ENCODE measurements around the gene GPC5.

GPC5 gene

DNA sequence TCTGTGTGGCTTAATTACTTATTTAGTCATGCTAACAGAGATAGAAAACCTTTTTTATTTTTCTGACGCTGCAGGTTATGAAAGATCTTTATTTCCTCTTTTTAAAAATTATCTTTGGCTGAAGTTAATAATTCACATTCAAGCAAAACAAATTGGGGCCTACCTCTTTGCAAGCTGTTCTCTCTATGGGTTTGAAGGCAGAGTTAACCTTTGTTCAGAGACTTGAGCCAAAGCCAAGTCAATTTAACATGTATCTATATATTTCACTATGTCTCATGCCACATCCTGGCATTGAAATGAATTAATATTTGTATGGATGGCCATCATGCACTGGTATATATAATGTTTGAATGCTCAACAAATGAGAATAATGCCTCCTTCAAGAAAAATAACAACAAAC, 1150.9 kb downstream of the GPC5 start:
- no peaks in the 10 kb centered on the region for H3K4me1 ChIP-seq (ENCODE audit: control insufficient read depth, insufficient read depth, low read length)
- H3K36me3 ChIP-seq (ENCODE audit: control insufficient read depth in 2 of 2, insufficient read depth in 1 of 2, low read length in 2 of 2): no peaks in the 10 kb centered on the region
- H3K4me3 ChIP-seq (ENCODE audit: low read depth, low read length): no peak overlapping the region
- CTCF ChIA-PET: no interaction called here
- H3K9me3 ChIP-seq (ENCODE audit: control insufficient read depth, insufficient read depth, low read depth, low read length): no peaks in the 10 kb centered on the region
- H3K27ac ChIP-seq (ENCODE audit: extremely low read depth, low read depth, low read length): no peak overlapping the region
- POLR2A ChIA-PET: no interaction called here
- no peak for TF ChIP-seq PATZ1 (tag by site-specific recombination; IDR thresholded peaks at IDR 0.05)
- TF ChIP-seq, protein P1, sequence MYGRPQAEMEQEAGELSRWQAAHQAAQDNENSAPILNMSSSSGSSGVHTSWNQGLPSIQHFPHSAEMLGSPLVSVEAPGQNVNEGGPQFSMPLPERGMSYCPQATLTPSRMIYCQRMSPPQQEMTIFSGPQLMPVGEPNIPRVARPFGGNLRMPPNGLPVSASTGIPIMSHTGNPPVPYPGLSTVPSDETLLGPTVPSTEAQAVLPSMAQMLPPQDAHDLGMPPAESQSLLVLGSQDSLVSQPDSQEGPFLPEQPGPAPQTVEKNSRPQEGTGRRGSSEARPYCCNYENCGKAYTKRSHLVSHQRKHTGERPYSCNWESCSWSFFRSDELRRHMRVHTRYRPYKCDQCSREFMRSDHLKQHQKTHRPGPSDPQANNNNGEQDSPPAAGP (tag by site-specific recombination; IDR thresholded peaks at IDR 0.05): no peak
- no peak for TF ChIP-seq ZNF169 (tag by site-specific recombination; IDR thresholded peaks at IDR 0.05)
- no peak for TF ChIP-seq ZNF214 (tag by site-specific recombination; IDR thresholded peaks at IDR 0.05; ENCODE audit: borderline replicate concordance)
- TF ChIP-seq ZNF2 (tag by site-specific recombination; IDR thresholded peaks at IDR 0.05): no peak
- no peak for TF ChIP-seq ZBTB17 (tag by site-specific recombination; IDR thresholded peaks at IDR 0.05)
- TF ChIP-seq CTCF (tag by site-specific recombination; IDR thresholded peaks at IDR 0.05): no peak
- no peak for TF ChIP-seq SALL2 (tag by site-specific recombination; IDR thresholded peaks at IDR 0.05; ENCODE audit: borderline replicate concordance)

DNA sequence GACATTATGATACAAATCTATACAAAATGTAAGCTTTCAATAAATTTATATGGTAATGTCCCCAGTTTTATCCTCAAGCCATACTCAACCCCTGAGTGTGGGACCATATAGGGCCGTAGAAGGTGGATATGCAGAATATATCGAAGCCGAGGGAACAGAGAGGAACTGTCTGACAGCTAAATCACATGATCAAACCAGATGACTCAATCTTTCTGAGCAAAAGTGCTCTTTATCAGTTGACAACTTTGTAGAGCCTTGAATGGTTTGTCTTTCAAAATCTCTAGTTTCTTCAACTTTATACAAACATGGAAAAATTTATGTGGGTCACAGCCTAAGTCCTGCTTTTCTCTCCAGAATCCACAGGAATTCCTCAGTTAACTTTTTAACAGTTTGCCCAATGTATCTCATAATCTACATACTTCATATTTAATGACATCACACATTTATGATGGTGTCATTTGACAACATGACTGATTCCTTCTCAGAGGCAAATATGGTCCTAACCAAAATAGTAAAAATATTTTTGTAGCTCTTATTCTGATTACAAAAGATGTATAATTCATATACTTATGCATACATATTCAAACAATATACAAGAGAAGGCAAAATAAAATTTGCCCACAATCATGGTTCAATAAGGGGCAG, 1155.2 kb downstream of the GPC5 start:
- no peaks in the 10 kb centered on the region for H3K9me3 ChIP-seq (ENCODE audit: control insufficient read depth, insufficient read depth, low read depth, low read length)
- H3K27ac ChIP-seq (ENCODE audit: extremely low read depth, low read depth, low read length): no peak overlapping the region
- POLR2A ChIA-PET: no interaction called here
- no peaks in the 10 kb centered on the region for H3K36me3 ChIP-seq (ENCODE audit: control insufficient read depth in 2 of 2, insufficient read depth in 1 of 2, low read length in 2 of 2)
- no peak overlapping the region for H3K4me3 ChIP-seq (ENCODE audit: low read depth, low read length)
- no peaks in the 10 kb centered on the region for H3K4me1 ChIP-seq (ENCODE audit: control insufficient read depth, insufficient read depth, low read length)
- CTCF ChIA-PET: no interaction called here
- no peak for TF ChIP-seq ZNF157 (tag by site-specific recombination; IDR thresholded peaks at IDR 0.05)
- TF ChIP-seq ZNF280C (tag by site-specific recombination; IDR thresholded peaks at IDR 0.05): no peak
- TF ChIP-seq YY2 (tag by site-specific recombination; IDR thresholded peaks at IDR 0.05): no peak
- TF ChIP-seq, protein P2, sequence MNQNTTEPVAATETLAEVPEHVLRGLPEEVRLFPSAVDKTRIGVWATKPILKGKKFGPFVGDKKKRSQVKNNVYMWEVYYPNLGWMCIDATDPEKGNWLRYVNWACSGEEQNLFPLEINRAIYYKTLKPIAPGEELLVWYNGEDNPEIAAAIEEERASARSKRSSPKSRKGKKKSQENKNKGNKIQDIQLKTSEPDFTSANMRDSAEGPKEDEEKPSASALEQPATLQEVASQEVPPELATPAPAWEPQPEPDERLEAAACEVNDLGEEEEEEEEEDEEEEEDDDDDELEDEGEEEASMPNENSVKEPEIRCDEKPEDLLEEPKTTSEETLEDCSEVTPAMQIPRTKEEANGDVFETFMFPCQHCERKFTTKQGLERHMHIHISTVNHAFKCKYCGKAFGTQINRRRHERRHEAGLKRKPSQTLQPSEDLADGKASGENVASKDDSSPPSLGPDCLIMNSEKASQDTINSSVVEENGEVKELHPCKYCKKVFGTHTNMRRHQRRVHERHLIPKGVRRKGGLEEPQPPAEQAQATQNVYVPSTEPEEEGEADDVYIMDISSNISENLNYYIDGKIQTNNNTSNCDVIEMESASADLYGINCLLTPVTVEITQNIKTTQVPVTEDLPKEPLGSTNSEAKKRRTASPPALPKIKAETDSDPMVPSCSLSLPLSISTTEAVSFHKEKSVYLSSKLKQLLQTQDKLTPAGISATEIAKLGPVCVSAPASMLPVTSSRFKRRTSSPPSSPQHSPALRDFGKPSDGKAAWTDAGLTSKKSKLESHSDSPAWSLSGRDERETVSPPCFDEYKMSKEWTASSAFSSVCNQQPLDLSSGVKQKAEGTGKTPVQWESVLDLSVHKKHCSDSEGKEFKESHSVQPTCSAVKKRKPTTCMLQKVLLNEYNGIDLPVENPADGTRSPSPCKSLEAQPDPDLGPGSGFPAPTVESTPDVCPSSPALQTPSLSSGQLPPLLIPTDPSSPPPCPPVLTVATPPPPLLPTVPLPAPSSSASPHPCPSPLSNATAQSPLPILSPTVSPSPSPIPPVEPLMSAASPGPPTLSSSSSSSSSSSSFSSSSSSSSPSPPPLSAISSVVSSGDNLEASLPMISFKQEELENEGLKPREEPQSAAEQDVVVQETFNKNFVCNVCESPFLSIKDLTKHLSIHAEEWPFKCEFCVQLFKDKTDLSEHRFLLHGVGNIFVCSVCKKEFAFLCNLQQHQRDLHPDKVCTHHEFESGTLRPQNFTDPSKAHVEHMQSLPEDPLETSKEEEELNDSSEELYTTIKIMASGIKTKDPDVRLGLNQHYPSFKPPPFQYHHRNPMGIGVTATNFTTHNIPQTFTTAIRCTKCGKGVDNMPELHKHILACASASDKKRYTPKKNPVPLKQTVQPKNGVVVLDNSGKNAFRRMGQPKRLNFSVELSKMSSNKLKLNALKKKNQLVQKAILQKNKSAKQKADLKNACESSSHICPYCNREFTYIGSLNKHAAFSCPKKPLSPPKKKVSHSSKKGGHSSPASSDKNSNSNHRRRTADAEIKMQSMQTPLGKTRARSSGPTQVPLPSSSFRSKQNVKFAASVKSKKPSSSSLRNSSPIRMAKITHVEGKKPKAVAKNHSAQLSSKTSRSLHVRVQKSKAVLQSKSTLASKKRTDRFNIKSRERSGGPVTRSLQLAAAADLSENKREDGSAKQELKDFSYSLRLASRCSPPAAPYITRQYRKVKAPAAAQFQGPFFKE (tag by site-specific recombination; IDR thresholded peaks at IDR 0.05; ENCODE audit: borderline replicate concordance): no peak
- TF ChIP-seq ZNF148 (tag by site-specific recombination; IDR thresholded peaks at IDR 0.05; ENCODE audit: borderline replicate concordance): no peak
- no peak for TF ChIP-seq ZNF324 (tag by site-specific recombination; IDR thresholded peaks at IDR 0.05)
- TF ChIP-seq OVOL3 (tag by site-specific recombination; IDR thresholded peaks at IDR 0.05): no peak
- no peak for TF ChIP-seq ZNF350 (tag by site-specific recombination; IDR thresholded peaks at IDR 0.05)
- TF ChIP-seq ZNF239 (tag by site-specific recombination; IDR thresholded peaks at IDR 0.05): no peak
- no peak for TF ChIP-seq ZNF133 (tag by site-specific recombination; IDR thresholded peaks at IDR 0.05)
- TF ChIP-seq ZNF792 (tag by site-specific recombination; IDR thresholded peaks at IDR 0.05): no peak

Measured in HEK293 (cell line).